A204.1 (cell line): ENCODE results near the gene PLOD3.

Experiments
- FAIRE-seq: peaks from 2 replicates; lab custom pipeline; 2012; peaks lifted over from hg19 to GRCh38; lab: Jason Lieb, UNC

The PLOD3 gene

DNA sequence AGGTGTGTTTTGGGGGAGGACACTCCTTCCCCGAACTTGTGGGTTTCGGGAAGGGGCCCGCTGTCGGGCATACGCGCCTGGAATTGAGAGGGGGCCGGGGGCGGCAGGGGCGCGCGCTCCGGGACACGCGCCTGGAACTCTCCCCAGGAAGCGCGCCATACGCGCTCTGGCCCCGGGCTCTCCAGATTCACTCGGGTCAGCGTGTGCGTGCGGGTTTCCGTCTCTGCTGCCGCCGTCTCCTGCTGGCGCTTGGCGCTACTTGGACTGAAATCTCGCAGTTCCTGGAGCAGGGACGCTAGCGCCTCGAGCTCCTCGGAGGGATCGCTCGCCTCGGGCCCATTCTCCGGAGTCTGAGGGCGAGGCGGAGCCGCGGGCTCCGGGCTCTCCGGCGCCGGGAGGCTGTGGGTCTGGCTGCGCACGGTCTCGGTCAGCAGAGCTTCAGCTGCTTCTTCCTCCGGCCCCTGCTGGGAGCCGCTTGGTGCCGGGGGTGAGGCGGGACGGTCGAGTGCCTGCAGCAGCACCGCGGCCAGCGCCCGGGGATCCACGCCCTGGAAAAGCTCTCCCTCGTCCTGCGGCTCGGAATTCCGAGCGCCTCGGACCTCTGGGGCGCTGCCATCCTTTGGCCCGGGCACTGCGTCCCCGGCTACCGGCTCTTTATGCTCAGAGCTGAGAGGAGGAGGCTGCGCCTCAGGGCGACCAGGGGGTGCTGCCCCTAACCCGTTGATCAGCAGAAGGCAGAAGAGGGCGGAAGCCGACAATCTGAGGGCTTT lies 53.1 kb downstream of the PLOD3 start:
- FAIRE-seq: no peak

DNA sequence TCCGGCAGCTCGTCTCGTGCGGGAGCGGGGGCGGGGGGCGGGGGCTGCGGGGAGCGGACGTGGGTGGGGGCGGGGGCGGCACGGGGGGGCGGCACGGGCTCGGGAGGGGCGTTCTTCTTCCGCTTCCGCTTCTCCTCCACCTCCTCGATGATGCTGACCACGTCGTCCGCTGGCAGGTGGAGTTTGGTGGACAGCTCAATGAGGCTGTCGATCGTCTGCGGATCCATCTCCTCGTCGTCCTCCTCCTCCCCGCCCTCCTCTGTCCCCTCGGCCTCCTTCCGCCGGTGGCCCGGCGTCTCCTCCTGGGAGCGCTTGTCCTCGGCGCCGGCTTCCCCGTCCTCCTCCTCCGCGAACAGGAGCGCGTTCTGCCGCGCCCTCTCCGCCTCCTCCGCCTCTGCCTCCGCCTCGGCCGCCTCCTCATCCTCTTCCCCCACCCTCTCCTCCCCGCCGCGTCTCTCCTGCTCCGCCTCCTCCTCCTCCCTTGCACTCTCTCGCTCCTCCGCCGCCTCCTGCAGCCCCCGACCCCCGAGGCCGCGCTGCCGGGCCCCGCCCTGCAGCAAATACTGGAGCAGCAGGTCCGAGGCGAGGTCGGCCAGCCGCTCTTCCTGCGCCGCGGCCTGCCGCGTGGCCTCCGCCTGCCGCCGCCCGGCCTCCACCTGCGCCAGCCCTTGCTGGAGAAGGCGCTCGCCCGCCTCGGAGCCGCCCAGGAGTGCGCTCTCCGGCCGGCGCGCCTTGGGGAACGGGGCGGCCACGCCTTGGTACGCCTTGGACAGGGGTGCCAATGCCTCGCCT lies 53.9 kb downstream of the PLOD3 start:
- no peak for FAIRE-seq

DNA sequence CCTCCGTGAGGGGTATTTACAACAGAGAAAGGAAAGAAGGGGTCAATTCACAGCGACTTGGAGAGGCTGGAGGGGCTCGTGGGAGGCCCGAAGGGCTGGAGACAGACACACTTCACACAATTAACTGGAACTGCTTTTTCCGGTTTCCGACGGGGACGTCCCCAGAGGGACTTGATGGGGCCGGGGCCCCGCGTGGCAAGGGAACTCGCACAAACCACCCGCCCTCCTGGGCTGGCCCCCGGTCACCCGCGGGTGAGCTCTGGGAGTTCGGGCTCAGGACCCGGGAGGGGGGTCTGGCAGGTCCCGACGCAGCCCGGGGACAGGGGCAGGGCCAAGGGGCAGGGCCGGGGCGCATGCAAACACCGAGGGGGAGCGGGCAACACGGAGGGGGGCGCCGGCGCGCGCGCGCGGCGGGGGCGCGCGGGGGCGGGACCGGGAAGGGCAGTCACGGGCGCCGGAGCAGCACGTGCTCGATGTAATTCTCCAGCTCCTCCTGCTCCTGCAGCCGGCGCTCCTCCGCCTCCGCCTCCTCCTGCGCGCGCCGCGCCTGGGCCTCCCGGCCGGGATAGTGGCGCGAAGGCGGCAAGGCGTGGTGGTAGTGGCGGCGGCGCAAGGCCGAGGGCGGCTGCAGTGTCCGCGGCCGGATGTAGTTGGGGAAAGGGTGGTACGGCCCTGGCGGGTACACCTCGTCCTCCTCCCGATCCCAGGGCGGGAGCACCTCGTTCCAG lies 54.7 kb downstream of the PLOD3 start:
- no peak for FAIRE-seq

DNA sequence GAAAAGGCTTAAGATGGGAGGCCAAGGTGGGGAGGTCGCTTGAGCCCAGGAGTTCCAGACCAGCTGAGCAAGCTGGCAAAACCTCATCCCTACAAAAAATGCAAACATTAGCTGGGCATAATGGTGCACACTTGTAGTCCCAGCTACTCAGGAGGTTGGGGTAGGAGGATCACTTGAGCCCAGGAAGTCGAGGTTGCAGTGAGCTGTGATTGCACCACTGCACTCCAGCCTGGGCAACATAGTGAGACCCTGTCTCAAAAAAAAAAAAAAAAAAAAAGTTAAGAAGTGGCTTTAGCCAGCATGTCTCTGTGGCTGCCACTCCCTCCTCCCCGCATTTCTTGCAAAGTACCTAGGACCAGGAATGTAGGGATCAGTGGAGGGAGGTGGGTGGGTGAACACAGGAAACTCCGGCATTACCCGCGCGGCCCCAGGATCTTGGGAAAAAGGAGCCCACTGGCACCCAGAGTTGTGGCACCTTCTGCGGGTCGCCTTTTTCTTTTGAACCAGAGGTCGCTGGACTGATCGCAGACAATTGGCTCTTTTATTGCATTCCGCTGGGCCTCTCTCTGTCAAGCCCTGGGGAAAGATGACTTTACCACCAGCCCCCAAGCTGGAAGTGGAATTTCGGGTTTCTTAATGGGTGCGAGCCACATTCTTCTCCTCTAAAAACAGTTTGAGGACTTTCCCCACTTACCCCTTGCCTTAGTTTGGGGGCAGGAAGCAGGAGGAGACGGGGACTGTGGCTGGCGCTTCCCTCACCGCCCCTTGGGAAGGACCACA lies 55.5 kb downstream of the PLOD3 start:
- FAIRE-seq: no peak

DNA sequence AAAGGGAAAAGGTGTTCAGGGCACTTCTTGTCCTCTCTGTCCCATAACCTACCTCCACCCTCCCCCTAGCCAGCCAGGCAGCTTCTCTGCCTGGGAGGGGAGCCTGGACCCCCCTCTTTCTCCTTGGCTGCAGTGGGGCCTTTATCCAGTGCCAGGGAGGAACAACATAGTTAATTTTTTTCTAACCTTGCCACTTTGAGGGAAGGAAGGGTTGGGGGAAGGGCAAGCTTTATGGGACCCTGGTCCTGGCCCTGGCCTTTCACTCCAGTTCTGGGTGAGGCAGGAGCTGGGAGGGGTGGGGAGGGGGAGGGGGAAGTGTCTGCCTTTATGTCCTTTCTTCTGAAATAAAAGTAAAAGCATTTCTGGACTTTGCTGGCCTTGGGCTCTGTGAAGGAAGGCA lies 56.5 kb downstream of the PLOD3 start:
- FAIRE-seq: no peak

DNA sequence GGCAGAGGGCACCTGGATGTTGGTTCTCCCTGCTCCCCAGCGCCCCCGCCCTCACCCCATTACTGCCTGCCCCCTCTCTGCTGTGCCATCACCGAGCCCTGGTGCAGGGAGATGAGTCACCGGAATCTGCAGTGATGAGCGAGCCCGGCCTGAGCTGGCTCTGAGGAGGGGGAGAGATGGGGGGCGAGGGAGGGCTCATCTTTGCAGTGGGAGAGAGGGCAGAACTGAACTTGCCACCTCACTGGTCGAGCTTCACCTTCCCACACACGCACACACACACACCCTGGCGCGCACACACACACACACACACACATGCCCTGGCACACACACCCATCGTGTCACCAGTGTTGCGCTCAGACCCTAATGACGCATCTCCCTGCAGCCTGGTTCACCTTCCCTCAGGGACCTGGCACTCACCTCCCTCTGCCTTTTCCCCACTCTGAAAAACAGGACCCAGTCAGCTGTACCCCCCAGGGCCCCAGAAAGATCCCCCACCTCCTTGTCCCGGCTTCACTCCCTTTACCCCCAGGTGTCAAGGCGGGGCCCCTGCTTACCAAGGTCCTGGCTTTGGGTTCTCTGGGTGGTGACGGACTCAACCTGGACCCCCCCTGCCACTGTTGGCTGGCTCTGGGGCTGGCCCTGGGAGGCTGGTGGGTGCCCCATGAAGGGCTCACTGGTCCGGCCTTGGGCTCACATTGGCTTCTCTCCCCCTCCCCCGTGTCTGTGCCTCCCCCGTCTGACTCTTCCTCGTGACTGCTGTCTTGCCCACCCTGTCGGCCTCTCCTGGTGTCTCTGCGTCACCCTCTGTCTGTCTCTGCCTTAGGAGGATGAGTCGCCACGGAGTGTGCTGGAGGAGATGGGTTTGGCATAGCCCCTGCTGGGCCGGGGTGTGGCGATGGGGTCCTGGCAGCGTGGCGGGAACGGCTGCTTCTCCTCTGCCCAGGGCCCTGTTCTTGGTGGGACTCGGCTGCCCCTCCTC lies 57.4 kb downstream of the PLOD3 start:
- no peak for FAIRE-seq

DNA sequence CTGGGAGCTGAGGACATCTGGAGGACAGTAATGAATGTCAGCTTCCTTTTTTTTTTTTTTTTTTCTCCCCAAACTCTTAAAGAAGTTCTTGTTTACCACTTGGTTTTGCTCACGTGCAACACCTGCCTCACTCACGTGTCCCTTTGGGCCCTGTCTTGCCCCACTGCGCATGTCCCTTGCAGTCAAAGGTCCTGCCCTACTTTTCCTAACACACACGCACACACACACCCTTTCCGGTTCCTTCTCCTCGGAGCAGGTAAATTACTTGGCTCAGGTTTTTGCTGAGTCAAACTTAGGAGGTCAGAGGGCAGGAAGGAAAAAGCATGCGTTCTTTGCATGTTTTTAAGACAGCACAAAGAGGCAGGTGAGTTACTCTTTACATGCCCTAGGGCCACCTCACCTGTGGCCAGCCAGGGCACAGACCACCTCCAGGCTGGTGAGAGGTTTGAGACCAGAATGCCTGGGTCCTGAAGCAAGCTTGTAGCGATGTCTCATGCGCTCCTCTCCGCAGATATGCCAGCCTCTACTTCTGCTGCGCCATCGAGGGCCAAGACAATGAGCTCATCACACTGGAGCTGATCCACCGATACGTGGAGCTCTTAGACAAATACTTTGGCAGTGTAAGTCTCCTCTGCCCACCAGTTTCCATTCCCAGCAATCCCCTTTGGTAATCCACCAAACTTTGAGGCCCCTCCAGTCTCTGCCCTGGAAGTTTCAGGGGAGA lies 60.4 kb downstream of the PLOD3 start:
- no peak for FAIRE-seq

DNA sequence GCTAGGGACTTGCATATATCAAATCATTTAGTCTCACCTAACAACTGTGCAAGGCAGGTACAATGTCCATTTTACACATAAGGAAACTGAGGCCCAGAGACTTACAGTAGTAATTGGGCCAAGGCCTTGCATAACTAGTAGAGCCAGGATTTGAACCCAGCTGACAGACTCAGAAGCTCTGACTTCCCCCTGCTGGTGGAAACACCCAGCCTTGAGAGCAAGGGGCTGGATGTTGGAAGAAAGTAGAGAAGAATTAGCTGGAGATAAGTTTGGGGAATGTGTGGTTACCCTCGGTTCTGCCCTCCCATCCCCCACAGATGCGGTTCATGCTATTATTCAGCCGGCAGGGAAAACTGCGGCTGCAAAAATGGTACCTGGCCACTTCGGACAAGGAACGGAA lies 61.1 kb downstream of the PLOD3 start:
- no peak for FAIRE-seq
